GM12878 (cell line): ENCODE results near the gene CNTNAP5. TPM values are rescaled to one million over a fixed set of nuclear protein-coding genes. Genes with fewer than 3 reads are reported as not detected.

ENCODE experiments used
- ATAC-seq: fragments of 200-7000 bp; cut with Tn5 transposase; 3 replicates; pipeline ENCODE4 v1.9.1; 2020; ENCODE audit warnings: mild to moderate bottlenecking, moderate library complexity
- BruUV-seq: library from RNA; stranded (reverse); fragments of 400-500 nt; replicated peaks from 2 replicates; lab custom pipeline; 2021; lab: Mats Ljungman, UMichigan
- CTCF ChIA-PET: fragments of 300-600 bp; sonication (Branson Sonifier 250); formaldehyde crosslinking; extraction: SDS; loops from one replicate; lab custom pipeline; 2021; ENCODE audit warnings: inconsistent platforms; lab: Yijun Ruan, JAX
- POLR2A ChIA-PET: fragments of 350-600 bp; formaldehyde crosslinking; extraction: SDS; loops from one replicate; lab custom pipeline; 2021; ENCODE audit warnings: inconsistent platforms; lab: Charles Lee
- RAD21 ChIA-PET: fragments of 300-600 bp; sonication (Branson Sonifier 250); formaldehyde crosslinking; loops from one replicate; lab custom pipeline; 2023; ENCODE audit warnings: antibody characterized with exemption; ENCODE audit not compliant: unreplicated experiment; lab: Charles Lee
- SMC1A ChIA-PET: fragments of 300-600 bp; sonication (Branson Sonifier 250); formaldehyde crosslinking; loops from one replicate; lab custom pipeline; 2023; ENCODE audit not compliant: unreplicated experiment, uncharacterized antibody; lab: Charles Lee
- DNase-seq: peaks from one replicate; pipeline ENCODE4 v3.0.0-alpha.2; 2011; ENCODE audit warnings: low read depth, low spot score
- FAIRE-seq: peaks from 3 replicates; lab custom pipeline; 2011; peaks lifted over from hg19 to GRCh38; lab: Jason Lieb, UNC
- H2AFZ ChIP-seq: 2 replicates; pipeline ENCODE4 v1.6.0; 2011; ENCODE audit warnings: low read depth, low read length, control low read depth; ENCODE audit not compliant: control insufficient read depth
- H3K27ac ChIP-seq: 2 replicates; pipeline ENCODE4 v1.5.1; 2011; ENCODE audit warnings: control low read depth; ENCODE audit not compliant: control insufficient read depth, insufficient read depth
- H3K27me3 ChIP-seq, 2 experiments: replicated peaks in 1 of 2; 2 replicates each; pipeline versions ENCODE4 v1.6.0 to v1.6.1; 2011; ENCODE audit warnings: low read length in 1 of 2; ENCODE audit not compliant: control insufficient read depth in 2 of 2, insufficient read depth in 2 of 2
- H3K36me3 ChIP-seq, 2 experiments: 2 replicates each; pipeline ENCODE4 v1.5.1; 2011; ENCODE audit warnings: low read length in 1 of 2; ENCODE audit not compliant: control insufficient read depth in 2 of 2, insufficient read depth in 2 of 2
- H3K4me1 ChIP-seq: 2 replicates; pipeline ENCODE4 v1.6.1; 2011; ENCODE audit warnings: mild to moderate bottlenecking, low read length, moderate library complexity, mixed read lengths; ENCODE audit not compliant: control insufficient read depth, insufficient read depth
- H3K4me2 ChIP-seq: 2 replicates; pipeline ENCODE4 v1.6.0; 2011; ENCODE audit warnings: control low read depth; ENCODE audit not compliant: control insufficient read depth, insufficient read depth
- H3K4me3 ChIP-seq: fragments of 200-600 bp; sonication (generic); 2 replicates; pipeline ENCODE4 v1.5.1; 2016
- H3K79me2 ChIP-seq: 2 replicates; pipeline ENCODE4 v1.6.0; 2011; ENCODE audit warnings: low read length; ENCODE audit not compliant: control insufficient read depth, insufficient read depth
- H3K9ac ChIP-seq: 2 replicates; pipeline ENCODE4 v1.8.0; 2011; ENCODE audit warnings: low read length, control low read depth, mixed read lengths; ENCODE audit not compliant: control insufficient read depth, insufficient read depth
- H3K9me3 ChIP-seq: replicated peaks from 3 replicates; pipeline ENCODE4 v1.5.1; 2011; ENCODE audit warnings: mild to moderate bottlenecking, low read length; ENCODE audit not compliant: control insufficient read depth, insufficient read depth
- H4K20me1 ChIP-seq: 2 replicates; pipeline ENCODE4 v1.6.0; 2011; ENCODE audit not compliant: control insufficient read depth, insufficient read depth
- ASH2L ChIP-seq: fragments of 300-600, 200-600 bp; sonication (generic); IDR thresholded peaks from 2 replicates; pipeline ENCODE4 v1.6.1; 2017; ENCODE audit warnings: low read depth, mild to moderate bottlenecking, borderline replicate concordance
- ATF7 ChIP-seq: fragments of 450-650 bp; IDR thresholded peaks from 2 replicates; pipeline ENCODE4 v1.6.1; 2016; ENCODE audit warnings: low read depth, mild to moderate bottlenecking
- HCFC1 ChIP-seq: fragments of 150-350 bp; IDR thresholded peaks from 2 replicates; pipeline ENCODE4 v1.6.1; 2014; ENCODE audit warnings: low read length
- KDM1A ChIP-seq: fragments of 200-600 bp; sonication (generic); IDR thresholded peaks from 2 replicates; pipeline ENCODE4 v1.6.1; 2016; ENCODE audit warnings: borderline replicate concordance
- NFYA ChIP-seq: IDR thresholded peaks from 2 replicates; pipeline ENCODE4 v1.6.1; 2011; ENCODE audit warnings: low read depth, mild to moderate bottlenecking, low read length, improper control_type of control experiment, borderline replicate concordance
- PKNOX1 ChIP-seq: fragments of 450-650 bp; IDR thresholded peaks from 2 replicates; pipeline ENCODE4 v1.6.1; 2016; ENCODE audit warnings: mild to moderate bottlenecking
- RB1 ChIP-seq: fragments of 450-650 bp; formaldehyde crosslinking; IDR thresholded peaks from 2 replicates; pipeline ENCODE4 v1.6.1; 2017; ENCODE audit warnings: mild to moderate bottlenecking, borderline replicate concordance
- SIX5 ChIP-seq: IDR thresholded peaks from 2 replicates; pipeline ENCODE4 v1.6.1; 2011; ENCODE audit warnings: mild to moderate bottlenecking, low read depth, low read length, moderate library complexity; ENCODE audit not compliant: severe bottlenecking
- SMAD1 ChIP-seq: fragments of 450-650 bp; IDR thresholded peaks from 2 replicates; pipeline ENCODE4 v1.6.1; 2018; ENCODE audit warnings: mild to moderate bottlenecking, low read depth; ENCODE audit not compliant: partially characterized antibody
- TARDBP ChIP-seq: IDR thresholded peaks from 2 replicates; pipeline ENCODE4 v1.6.1; 2016; ENCODE audit warnings: borderline replicate concordance
- ZBTB40 ChIP-seq: fragments of 450-650 bp; IDR thresholded peaks from 2 replicates; pipeline ENCODE4 v1.6.1; 2016; ENCODE audit warnings: mild to moderate bottlenecking, moderate library complexity, borderline replicate concordance
- WGBS: methylation state at CpG from one replicate; pipeline ENCODE4 v1.1.6; 2016; ENCODE audit warnings: low lambda C conversion rate; ENCODE audit not compliant: insufficient replicate concordance, insufficient coverage; ENCODE audit errors: missing lambda C conversion rate; 5-methylcytosine and 5-hydroxymethylcytosine counted together
- in situ Hi-C: fragments of 300-500 bp; cut with MboI; formaldehyde crosslinking; loops from 9 replicates; pipeline ENCODE4 v1.14.3; 2018; ENCODE audit warnings: mixed read lengths
- intact Hi-C: fragments of 100-400 bp; cut with micrococcal nuclease; formaldehyde crosslinking; loops from one replicate; pipeline ENCODE4 v1.14.2; 2022; ENCODE audit not compliant: unreplicated experiment
- polyA plus RNA-seq, 11 experiments: library from polyadenylated mRNA; depleted of rRNA in 4 of 11; unstranded in 6 of 11; stranded (reverse) in 5 of 11; fragments of >200 nt; fragmentation: Nextera tagmentation in 4 of 11; fragmentation: Illumina TruSeq in 1 of 11; extraction: Ambion mirVana in 4 of 11; extraction: Trizol in 1 of 11; gene quantifications; 1 replicate in 1 of 11; 2 replicates in 10 of 11; pipeline versions ENCODE4 v1.2.1 to v1.2.3, GENCODE V29; 2011 to 2016; ENCODE audit warnings: inconsistent platforms in 2 of 11, missing spikeins in 2 of 11, low read depth in 1 of 11
- total RNA-seq, 4 experiments: library from RNA; depleted of rRNA in 3 of 4; stranded (reverse); fragments of >200 nt in 3 of 4; fragmentation: Illumina TruSeq in 1 of 4; extraction: Trizol in 1 of 4; gene quantifications; 2 replicates each; pipeline versions ENCODE4 v1.2.1 to v1.2.3, GENCODE V29; 2013 to 2021

CNTNAP5 gene
- total and polyA plus RNA-seq, 10 of the 15 experiments (the other 5 are each of a cell fraction or from before 2014, with no cell fraction given) = not detected

GRCh38 chr2:124369181-124369580, 344.1 kb downstream of the CNTNAP5 start (continued):
- no peak for TF ChIP-seq NFYA
- TF ChIP-seq RB1 = no peak
- TF ChIP-seq SIX5 = no peak
- TF ChIP-seq PKNOX1 = no peak
- TF ChIP-seq ZBTB40 = no peak
- TF ChIP-seq SMAD1 = no peak

GRCh38 chr2:124380221-124380749, 355.2 kb downstream of the CNTNAP5 start:
- H3K79me2 ChIP-seq = no peaks in the 10 kb centered on the region
- H3K4me1 ChIP-seq = no peaks in the 10 kb centered on the region
- DNase-seq = no peak
- no peak overlapping the region for H3K9ac ChIP-seq
- H3K9me3 ChIP-seq = no peaks in the 10 kb centered on the region
- no peaks in the 10 kb centered on the region for H3K27me3 ChIP-seq
- no peak for FAIRE-seq
- WGBS = 16% methylated on average over 3 of the region's 3 CpGs
- BruUV-seq = no TSS peak
- no peaks in the 10 kb centered on the region for H4K20me1 ChIP-seq
- no peaks in the 10 kb centered on the region for H3K36me3 ChIP-seq
- ATAC-seq = no peak
- TF ChIP-seq ASH2L = no peak
- no peak for TF ChIP-seq ATF7
- TF ChIP-seq HCFC1 = no peak
- TF ChIP-seq TARDBP = no peak
- TF ChIP-seq KDM1A = no peak
- POLR2A ChIA-PET = no interaction called here
- RAD21 ChIA-PET = no interaction called here
- no peak overlapping the region for H3K4me2 ChIP-seq
- H3K4me3 ChIP-seq = no peak overlapping the region
- H2AFZ ChIP-seq = no peak overlapping the region
- H3K27ac ChIP-seq = no peak overlapping the region
- SMC1A ChIA-PET = no interaction called here
- intact Hi-C loops = no loop called here
- in situ Hi-C loops = no loop called here
- CTCF ChIA-PET = no interaction called here
